GM15510 (cell line): ENCODE results near the gene CDH23.

Source experiments
- POLR2A ChIP-seq: IDR thresholded peaks from 3 replicates; pipeline ENCODE4 v1.6.1; 2011; ENCODE audit warnings: borderline replicate concordance; ENCODE audit not compliant: insufficient read length; ENCODE audit errors: extremely low read depth

Gene CDH23

GRCh38 chr10:71720288-71720687 is 323.6 kb downstream of the CDH23 start:
- TF ChIP-seq POLR2A = no peak

DNA sequence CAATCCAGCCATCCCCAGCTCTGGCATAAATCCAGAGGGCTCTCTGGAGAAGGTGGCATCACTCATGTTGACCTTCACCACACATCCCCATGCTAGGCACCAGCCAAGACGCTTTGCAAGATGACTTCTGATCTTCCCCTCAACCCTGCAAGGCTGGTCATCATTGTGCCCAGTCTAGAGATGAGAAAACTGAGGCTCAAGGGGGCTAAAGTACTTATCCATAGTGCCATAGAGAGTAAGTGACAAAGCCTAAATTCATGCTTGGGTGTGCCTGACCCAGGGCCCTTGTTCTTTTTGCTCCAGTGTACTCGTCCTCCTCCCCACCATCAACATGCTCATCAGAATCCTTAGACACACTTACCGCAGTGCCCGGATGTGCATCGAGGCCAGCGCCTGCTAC is 324.6 kb downstream of the CDH23 start:
- no peak for TF ChIP-seq POLR2A

DNA sequence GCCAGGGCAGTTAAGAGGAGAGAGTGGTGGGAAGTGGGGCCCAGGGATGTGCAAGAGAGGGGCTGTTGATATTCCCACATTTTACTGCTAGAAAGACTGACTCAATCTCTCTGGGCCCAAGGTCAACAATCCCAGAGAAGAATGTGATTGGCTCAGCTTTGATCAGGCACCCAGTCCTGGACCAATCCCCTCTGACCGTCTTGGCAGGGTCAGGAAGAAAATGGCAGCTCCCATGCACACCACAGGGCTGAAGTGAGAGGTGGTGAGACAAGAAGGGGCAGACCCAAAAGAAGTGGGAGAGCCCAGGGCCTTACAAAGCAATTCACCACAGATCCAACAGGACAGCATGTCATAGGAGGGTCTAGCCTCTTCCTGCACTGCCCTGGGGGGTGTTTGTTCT is 326.1 kb downstream of the CDH23 start:
- TF ChIP-seq POLR2A = no peak

GRCh38 chr10:71723311-71723710 is 326.6 kb downstream of the CDH23 start:
- no peak for TF ChIP-seq POLR2A

DNA sequence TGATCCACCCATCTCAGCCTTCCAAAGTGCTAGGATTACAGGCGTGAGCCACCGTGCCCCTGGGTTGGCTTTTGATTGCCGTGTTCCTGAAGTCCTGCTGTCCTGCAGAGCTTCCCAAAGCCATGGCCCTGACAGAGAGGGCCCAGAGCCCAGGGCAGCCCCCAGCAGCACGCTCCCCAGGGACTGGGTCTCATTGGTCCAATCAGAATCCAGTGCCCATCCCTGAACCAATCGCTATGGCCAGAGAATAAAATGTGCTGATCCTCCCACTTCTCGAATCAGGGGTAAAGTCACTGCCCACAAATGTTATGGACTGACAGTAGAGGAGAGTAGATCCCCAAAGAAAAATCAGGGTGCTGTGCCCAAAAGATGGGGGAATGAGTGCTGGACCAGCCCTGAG is 327.8 kb downstream of the CDH23 start:
- TF ChIP-seq POLR2A = no peak

DNA sequence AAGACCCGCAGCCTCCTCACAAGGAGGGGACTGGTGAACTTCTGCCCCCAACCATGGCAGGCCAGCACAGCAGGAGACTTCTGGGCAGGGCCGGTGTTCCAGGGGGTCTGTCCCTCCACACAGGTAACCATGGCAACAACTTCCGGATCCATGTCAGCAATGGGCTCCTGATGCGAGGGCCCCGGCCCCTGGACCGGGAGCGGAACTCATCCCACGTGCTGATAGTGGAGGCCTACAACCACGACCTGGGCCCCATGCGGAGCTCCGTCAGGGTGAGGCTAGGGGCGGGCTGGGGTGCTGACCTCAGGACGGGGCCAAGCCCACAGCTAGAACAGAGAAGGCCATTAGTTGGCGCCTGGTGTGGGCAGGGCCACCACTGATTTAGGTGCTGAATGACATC is 328.5 kb downstream of the CDH23 start:
- TF ChIP-seq POLR2A = no peak

DNA sequence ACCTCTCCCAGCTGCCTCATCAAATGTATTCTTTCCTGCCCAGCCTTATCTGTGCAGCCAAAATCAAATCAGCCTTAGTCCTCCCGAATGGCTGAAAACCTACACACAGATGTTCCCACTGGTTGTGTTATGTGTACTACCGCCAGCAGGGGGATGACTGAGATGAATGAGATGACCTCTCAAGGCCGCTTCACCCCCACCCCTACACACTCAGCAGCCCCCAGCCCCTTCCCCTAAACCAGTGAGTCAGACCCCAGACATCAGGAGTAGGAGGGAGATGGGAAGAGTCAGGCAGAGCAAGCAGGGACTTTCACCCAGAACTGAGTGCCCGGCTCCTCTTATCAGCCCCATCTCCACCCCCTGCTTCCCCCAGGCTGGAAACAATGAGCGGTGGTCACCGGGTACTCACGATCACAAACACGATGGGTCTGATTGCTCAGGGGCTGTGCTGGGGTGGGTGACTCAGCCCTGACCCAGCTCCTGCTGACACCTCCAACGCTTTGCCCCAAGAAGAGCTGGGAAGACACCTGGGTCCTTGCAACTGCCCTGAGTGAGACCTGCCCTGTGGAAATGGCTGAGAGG is 329.4 kb downstream of the CDH23 start:
- no peak for TF ChIP-seq POLR2A

GRCh38 chr10:71726580-71727104 is 329.9 kb downstream of the CDH23 start:
- TF ChIP-seq POLR2A = no peak

- TF ChIP-seq POLR2A = no peak
Observed at GRCh38 chr10:71727105-71727737, 330.5 kb downstream of the CDH23 start.

DNA sequence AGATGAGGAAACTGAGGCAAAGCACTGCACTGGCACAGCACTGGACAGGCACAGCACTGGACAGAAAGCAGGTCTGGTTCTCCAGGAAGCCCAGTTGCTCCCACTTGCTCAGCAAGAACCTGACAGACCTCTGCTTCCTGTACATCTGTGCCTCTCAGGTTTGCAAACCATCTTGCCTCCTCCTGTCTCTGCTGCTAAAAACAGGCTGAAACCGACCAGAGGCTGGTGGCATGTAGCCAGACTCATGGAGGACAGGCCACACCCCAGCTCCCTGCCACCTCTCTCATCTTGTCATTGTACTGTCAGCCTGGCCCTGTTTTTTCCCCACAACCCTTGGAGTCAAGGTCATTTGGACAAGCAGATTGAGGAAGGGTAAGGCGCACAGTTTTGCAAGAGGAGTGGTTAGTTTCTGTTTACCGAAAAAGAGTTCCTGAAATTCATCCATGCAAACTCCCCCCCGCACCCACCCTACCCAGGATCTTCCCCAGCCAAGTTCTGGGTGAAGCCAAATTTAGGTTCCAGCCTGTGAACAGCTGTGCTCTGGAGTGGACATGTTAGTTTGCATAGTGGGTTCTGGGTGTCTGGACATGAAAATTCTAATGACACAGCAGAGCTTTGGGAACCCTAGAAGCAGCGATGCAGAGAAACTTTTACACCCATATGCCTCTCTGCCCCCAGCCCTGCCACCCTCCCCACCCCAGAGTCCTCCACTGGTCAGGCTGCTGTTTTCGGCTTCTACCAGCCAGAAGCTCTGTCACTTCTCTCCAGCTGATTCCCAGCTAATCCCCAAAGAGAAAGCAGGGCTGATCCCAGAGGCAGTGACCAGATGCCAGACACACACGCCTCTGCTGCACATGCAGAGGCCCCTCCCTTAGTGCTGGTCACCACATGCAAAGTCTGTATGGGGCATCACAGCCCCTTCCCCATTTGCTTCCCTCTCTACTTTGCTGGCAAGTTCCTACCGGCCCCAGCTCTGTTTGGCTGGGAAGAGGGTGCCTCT is 331.3 kb downstream of the CDH23 start:
- TF ChIP-seq POLR2A = no peak

DNA sequence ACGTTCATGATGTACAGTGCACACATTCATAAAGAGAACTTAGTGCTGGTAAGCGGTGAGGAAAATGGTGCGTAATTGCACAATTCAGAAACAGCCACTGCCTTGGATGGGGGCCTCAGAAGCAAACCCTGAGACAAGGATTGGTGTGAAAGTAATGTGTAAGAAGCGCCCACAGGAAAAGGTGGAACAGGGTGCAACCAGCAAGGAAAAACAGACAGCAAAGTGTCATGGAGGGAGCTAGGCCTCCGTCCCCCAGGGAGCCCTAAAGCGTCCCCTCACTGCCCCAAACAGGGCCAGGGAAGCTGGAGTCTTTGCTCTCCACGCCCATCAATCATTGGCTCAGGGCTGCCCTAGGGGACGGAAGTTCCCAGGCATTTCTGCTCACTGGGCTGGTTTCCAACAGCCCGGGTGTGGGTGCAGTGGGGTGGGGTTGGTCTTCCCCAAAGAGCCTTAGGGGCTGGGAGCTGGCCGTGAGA is 332.5 kb downstream of the CDH23 start:
- no peak for TF ChIP-seq POLR2A

- TF ChIP-seq POLR2A = no peak
Observed at GRCh38 chr10:71731791-71732190, 335.1 kb downstream of the CDH23 start.

DNA sequence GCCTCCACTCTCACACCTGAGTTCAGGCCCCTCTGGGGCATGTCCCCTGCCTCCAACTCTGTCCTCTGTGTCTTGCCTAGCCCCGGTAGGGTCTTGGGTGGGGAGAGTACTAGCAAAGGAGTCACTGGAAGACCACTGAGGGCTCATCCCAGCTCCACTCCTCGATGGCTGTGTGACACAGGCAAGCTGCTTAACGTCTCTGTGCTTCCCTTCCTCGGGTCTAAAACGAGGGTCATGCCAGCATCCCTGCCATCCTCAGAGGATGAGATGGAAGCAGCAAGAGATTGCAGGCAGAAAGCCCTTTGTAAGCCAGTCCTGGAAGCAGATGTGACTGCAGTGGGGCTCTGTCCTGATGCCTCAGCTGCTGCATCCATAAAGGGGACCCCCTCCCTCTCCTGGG is 338.1 kb downstream of the CDH23 start:
- TF ChIP-seq POLR2A = no peak

DNA sequence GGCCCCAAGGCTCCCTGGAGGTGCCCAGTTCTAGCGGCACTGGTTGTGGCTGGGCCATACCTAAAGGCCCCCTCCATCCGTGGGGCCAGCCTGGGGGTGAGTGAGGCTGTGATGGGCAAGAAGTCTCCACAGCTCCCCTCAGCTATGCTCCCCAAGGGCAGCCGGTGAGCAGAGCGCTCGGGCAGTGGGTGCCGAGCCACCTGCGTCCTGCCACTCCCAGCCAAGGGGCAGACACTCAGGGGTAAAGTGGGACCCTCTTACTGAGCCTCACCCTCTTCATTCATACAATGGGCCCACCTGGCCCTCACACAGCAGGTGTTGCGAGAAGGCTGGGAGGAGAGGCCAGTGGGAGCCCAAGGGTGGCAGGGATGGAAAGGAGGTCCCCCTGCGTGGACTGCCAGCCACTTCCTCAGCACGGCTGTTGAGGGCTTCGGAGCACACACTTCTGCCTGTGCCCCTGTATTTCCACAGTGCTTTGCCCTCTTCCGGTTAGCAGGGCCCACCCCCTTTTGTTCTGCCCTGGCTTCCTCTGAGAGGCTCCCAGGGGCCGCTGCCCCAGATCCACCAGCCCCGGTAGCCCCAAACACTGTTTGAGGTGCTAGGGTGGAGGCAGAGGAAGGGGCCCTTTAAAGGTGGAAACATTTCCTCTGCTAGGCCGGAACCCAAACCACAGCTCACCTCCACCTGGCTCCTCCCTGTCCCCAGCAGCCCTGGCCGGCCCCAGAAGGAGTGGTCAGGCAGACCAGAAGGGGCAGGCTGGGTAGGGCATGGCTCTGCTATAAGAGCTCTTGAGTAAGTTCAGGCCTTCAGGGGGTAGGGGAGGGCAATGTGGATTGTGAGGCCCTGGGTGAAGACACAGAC is 339.2 kb downstream of the CDH23 start:
- no peak for TF ChIP-seq POLR2A
